ENCODE results near the gene DMXL2. TPM values are rescaled to one million over a fixed set of nuclear protein-coding genes. Genes with fewer than 3 reads are reported as not detected.

The DMXL2 gene
- total and polyA plus RNA-seq, 9 of the 15 experiments (the other 6 are each of a cell fraction or from before 2014, with no cell fraction given) = 9.3 to 57.7 (median 30.7) TPM

DNA sequence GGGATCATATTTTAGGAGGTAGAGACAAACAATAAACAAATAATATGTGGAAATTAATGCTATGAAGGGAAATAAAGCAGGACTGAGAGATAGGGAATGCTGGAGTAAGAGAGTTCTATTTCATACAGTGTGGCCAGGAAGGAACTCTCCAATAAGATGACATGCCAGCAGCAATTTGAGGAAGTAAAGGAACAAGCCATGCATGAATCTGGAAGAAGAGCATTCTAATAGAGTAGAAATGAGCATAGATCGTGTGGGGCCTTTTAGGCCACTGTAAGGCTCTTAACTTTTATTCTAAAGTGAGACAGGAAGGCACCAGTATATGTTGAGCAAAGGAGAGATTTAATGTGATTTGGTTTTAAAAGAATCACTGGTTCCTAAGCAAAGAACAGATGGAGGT is 126.3 kb downstream of the DMXL2 start:
- DNase-seq (ENCODE audit: extremely low read depth in 1 of 4, low spot score in 3 of 4) (no peak), ATAC-seq (no peak), FAIRE-seq (peak; percentile 42)
- Histone ChIP-seq H4K20me1 (replicated peaks; ENCODE audit: control insufficient read depth, insufficient read depth, low read length) (no peaks in the 10 kb centered on the region), H3K4me1 (replicated peaks in 1 of 2; ENCODE audit: control insufficient read depth in 2 of 2, insufficient read depth in 2 of 2, low read length in 2 of 2) (no peaks in the 10 kb centered on the region), H3K9me1 (ENCODE audit: control insufficient read depth, insufficient read depth, low read length) (no peaks in the 10 kb centered on the region), H3K4me2 (ENCODE audit: insufficient read depth, low read length) (no peak overlapping the region), H3K9me3 (replicated peaks; ENCODE audit: control insufficient read depth, insufficient read depth, low read depth, low read length) (no peaks in the 10 kb centered on the region), H3K27me3 (ENCODE audit: control insufficient read depth in 2 of 2, insufficient read depth in 2 of 2, low read length in 2 of 2) (no peaks in the 10 kb centered on the region), H3K79me2 (ENCODE audit: control insufficient read depth, insufficient read depth, low read length) (no peaks in the 10 kb centered on the region), H3K36me3 (ENCODE audit: control insufficient read depth, insufficient read depth, low read length) (peaks cover 34% of the 10 kb centered on the region), H3K4me3 (no peak overlapping the region), H3K9ac (ENCODE audit: insufficient read depth in 1 of 2, low read depth in 2 of 2, low read length in 2 of 2) (no peak overlapping the region), H3K27ac (ENCODE audit: extremely low read depth, low read depth, low read length) (no peak overlapping the region), H2AFZ (ENCODE audit: low read depth, low read length) (no peak overlapping the region)
- ChIA-PET CTCF (ENCODE audit: low intra/inter-chr PET ratio) (no interaction called here), POLR2A (no interaction called here)
- intact Hi-C loops (cut with micrococcal nuclease) = loop anchor here (5.0 kb wide), 1 partner anchor 114 kb away; no protein-coding TSS in a partner anchor
- TF ChIP-seq FOXA1 (IDR thresholded peaks at IDR 0.05; ENCODE audit: borderline replicate concordance) (no peak), CBFA2T3 (IDR thresholded peaks at IDR 0.05) (no peak), MXD1 (CRISPR knock-in tag; IDR thresholded peaks at IDR 0.05; ENCODE audit: borderline replicate concordance, poor library complexity, severe bottlenecking) (no peak), NUFIP1 (IDR thresholded peaks at IDR 0.05; ENCODE audit: partially characterized antibody) (no peak), KLF16 (IDR thresholded peaks at IDR 0.05) (no peak), HDAC2 (IDR thresholded peaks at IDR 0.05) (no peak), BCOR (IDR thresholded peaks at IDR 0.05) (no peak), GTF2E2 (tag; IDR thresholded peaks at IDR 0.05) (no peak), TAF15 (IDR thresholded peaks at IDR 0.05; ENCODE audit: low read depth, low read length) (no peak), CTBP1 (IDR thresholded peaks at IDR 0.05; ENCODE audit: borderline replicate concordance) (no peak), RFX1 (IDR thresholded peaks at IDR 0.05) (no peak), MBD2 (IDR thresholded peaks at IDR 0.05; ENCODE audit: borderline replicate concordance, low read depth) (no peak), ARID2 (IDR thresholded peaks at IDR 0.05) (no peak)
- TF ChIP-seq, protein P1, sequence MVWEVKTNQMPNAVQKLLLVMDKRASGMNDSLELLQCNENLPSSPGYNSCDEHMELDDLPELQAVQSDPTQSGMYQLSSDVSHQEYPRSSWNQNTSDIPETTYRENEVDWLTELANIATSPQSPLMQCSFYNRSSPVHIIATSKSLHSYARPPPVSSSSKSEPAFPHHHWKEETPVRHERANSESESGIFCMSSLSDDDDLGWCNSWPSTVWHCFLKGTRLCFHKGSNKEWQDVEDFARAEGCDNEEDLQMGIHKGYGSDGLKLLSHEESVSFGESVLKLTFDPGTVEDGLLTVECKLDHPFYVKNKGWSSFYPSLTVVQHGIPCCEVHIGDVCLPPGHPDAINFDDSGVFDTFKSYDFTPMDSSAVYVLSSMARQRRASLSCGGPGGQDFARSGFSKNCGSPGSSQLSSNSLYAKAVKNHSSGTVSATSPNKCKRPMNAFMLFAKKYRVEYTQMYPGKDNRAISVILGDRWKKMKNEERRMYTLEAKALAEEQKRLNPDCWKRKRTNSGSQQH (CRISPR knock-in tag; IDR thresholded peaks at IDR 0.05) = no peak
- WGBS (ENCODE audit: insufficient coverage, low coverage, missing lambda C conversion rate) = 31% methylated on average over 1 of the region's 1 CpG
- in situ Hi-C loops (cut with MboI) = no loop called here
- BruUV-seq (replicated peaks) = no TSS peak
